Brain microvascular endothelial cell (primary cell): ENCODE results near the gene NAIF1.

Experiments
- DNase-seq: peaks from one replicate; pipeline ENCODE4 v3.0.0-alpha.2; 2020
- H3K27ac ChIP-seq: fragments of 250-450 bp; sonication (Bioruptor Pico); 2 replicates; pipeline ENCODE4 v1.5.1; 2020; ENCODE audit warnings: mild to moderate bottlenecking, moderate library complexity
- H3K27me3 ChIP-seq: fragments of 250-450 bp; sonication (Bioruptor Pico); replicated peaks from 2 replicates; pipeline ENCODE4 v1.5.1; 2020; ENCODE audit warnings: mild to moderate bottlenecking
- H3K36me3 ChIP-seq: fragments of 250-450 bp; sonication (Bioruptor Pico); replicated peaks from 2 replicates; pipeline ENCODE4 v1.5.1; 2020; ENCODE audit warnings: mild to moderate bottlenecking
- H3K4me3 ChIP-seq: 2 replicates; pipeline ENCODE4 v1.5.1; 2011; ENCODE audit warnings: low read depth, mild to moderate bottlenecking, control low read depth, low read length, moderate library complexity
- in situ Hi-C: cut with HindIII; loops from 2 replicates; pipeline ENCODE4 v1.10.0; 2017; ENCODE audit warnings: low sequenced_read_pairs, low pct_ligation_motif_present
- TF ChIP-seq, protein P1 (sequence below): IDR thresholded peaks from 2 replicates; pipeline ENCODE4 v1.5.1; 2011; ENCODE audit warnings: low read depth, mild to moderate bottlenecking, moderate library complexity, low read length, control low read depth, inconsistent platforms; ENCODE audit errors: missing control alignments

NAIF1 gene

DNA sequence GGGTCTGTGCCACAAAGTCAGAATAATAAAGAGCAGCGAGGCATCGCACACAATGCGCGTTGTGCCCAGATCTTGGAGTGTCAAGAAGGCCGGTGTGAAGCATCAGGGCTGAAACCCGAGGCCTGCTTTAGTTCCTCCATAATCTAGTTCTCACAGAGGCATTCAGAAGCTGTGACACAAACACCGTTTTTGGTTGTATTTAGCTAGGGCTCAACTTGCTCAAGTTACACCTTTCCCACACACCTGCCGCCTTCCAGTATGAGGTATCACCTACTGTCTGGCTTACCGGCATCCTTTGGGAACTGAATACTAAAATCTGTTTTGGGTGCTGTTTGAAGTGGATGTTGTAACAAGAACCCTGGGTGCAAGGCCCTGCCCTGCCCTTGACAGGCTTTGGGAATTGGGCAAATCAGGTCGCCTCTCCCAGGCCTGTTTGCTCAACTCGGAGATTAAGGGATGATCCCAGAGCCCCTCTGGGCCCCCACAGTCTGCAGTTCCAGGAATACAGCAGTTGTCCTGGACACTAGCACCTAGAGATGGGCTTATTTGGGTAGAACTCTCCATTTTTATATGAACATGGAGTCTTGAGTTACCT is 27.9 kb upstream of the NAIF1 start:
- Histone ChIP-seq H3K27me3 (no peaks in the 10 kb centered on the region), H3K36me3 (no peaks in the 10 kb centered on the region), H3K27ac (peak overlapping the region; percentile 87), H3K4me3 (no peak overlapping the region)
- DNase-seq: no peak
- TF ChIP-seq, protein P1, sequence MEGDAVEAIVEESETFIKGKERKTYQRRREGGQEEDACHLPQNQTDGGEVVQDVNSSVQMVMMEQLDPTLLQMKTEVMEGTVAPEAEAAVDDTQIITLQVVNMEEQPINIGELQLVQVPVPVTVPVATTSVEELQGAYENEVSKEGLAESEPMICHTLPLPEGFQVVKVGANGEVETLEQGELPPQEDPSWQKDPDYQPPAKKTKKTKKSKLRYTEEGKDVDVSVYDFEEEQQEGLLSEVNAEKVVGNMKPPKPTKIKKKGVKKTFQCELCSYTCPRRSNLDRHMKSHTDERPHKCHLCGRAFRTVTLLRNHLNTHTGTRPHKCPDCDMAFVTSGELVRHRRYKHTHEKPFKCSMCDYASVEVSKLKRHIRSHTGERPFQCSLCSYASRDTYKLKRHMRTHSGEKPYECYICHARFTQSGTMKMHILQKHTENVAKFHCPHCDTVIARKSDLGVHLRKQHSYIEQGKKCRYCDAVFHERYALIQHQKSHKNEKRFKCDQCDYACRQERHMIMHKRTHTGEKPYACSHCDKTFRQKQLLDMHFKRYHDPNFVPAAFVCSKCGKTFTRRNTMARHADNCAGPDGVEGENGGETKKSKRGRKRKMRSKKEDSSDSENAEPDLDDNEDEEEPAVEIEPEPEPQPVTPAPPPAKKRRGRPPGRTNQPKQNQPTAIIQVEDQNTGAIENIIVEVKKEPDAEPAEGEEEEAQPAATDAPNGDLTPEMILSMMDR: no peak
- in situ Hi-C loops: no loop called here

DNA sequence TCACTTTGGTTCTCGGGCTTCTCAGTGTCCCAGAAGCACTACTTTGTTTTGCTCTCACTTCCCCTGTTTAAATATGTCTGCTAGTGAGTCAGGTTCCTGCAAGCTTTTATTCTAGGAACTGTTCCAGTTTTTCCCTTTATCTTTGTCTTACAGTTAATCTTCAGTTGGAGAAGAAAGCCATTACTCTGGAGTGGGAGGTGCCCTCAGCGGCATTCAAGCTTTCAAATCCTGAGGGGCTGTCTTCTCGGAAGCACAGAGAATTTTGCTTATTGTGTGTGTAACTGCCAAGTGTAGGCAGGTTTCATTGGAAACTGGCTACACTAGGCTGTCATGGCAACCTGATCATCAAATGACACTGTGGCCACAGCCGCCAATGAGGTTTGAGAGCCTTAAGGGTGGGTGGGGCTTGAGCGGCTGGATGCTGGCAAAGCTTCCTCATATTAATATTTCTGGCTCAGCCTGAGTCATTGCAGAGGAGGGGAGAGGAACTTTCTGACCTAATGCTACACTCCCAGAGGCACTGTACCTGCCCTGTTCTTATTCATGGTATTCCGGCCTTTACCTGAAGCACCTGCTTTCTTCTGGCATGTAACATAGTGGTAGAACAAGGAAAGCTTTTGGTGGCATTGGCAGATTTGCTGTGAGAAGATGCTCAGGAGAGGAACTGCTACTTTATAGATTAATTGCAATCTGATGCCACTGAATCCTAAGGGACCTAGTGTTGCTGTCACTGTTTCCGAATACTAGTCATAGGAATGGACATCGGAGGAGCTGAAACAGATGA is 27.2 kb upstream of the NAIF1 start:
- H3K4me3 ChIP-seq: peak overlapping the region; percentile 27
- peak overlapping the region; percentile 87 for H3K27ac ChIP-seq
- in situ Hi-C loops: no loop called here
- H3K36me3 ChIP-seq: no peaks in the 10 kb centered on the region
- H3K27me3 ChIP-seq: no peaks in the 10 kb centered on the region
- TF ChIP-seq, protein P1: no peak
- DNase-seq: peak; percentile 98

DNA sequence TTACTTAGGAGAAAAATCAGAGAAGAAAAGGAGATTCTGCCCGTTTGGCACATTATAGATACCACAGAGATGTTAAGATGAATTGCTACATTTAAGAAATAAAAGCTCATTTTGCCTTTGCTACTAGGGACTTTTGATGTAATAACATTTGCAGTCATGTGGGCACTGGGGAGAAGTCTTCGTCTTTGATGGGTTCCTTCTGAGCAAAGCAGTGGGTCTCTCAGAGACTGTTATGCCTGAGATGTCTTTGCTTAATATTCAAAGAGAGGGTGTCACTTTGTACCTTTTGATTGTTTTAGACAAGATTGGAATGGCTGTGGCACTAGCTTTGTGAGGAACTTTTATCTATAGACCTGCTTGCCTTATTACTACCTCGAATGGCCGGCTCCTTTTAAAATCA is 25.9 kb upstream of the NAIF1 start:
- in situ Hi-C loops: no loop called here
- no peaks in the 10 kb centered on the region for H3K36me3 ChIP-seq
- H3K4me3 ChIP-seq: no peak overlapping the region
- DNase-seq: no peak
- no peak overlapping the region for H3K27ac ChIP-seq
- TF ChIP-seq, protein P1: no peak
- no peaks in the 10 kb centered on the region for H3K27me3 ChIP-seq

DNA sequence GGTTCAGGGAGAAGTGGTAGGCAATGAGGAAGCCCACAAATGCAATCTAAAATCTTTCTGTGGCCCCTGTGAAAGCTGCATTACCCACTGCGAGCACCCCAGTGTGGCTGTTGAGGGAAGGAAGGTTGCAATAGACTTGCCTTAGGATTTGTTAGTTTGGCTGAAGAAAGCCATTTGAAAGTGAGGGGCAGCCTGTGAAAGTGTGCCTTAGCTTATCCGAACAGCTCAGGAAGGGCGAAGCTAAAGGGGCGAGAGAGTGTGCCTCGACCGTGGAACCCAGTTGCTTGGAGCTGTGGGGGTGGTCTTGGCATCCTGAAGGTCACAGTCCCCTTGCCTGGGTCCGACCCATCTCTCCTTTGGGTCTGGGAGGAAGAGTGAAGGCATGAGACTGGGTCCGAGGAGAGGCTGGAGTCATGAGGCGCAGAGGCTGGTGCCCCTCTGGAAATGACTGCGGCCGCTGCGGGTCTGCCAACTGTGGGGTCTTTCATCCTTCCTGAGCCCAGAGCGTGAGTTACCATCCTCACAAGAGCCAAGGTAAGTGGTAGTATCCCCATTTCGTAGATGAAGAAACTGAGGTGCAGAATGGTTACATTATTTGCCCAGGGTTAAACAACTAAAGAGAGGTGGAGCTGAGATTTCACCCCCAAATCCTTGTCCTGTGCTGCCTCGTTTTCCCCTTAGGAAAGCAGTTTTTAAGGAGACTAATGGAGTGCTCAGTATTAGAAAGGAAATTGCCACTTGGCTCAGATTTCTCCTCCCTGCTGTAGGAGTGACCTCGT is 25.3 kb upstream of the NAIF1 start:
- no peak for DNase-seq
- Histone ChIP-seq H3K27ac (no peak overlapping the region), H3K27me3 (no peaks in the 10 kb centered on the region), H3K4me3 (no peak overlapping the region), H3K36me3 (no peaks in the 10 kb centered on the region)
- in situ Hi-C loops: no loop called here
- TF ChIP-seq, protein P1: no peak

DNA sequence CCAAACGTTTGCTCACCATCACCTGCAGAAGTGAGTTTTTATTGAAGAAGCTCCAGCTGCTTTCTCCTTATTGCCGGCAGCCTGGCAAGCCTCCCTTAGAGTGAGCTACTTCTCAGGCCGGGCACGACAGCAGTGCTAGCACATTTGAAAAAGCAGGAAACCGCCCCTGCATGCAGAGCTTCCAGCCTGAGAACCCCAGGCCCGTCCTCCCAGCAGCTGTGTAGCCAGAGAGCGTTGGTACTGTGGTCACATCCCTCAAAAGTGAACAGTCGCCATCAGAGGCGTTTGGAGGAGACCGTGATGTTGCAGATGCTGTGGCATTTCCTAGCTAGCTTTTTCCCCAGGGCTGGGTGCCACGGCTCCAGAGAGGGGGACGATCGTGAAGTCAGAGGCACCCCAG is 24.5 kb upstream of the NAIF1 start:
- Histone ChIP-seq H3K36me3 (no peaks in the 10 kb centered on the region), H3K4me3 (peak overlapping the region; percentile 5), H3K27me3 (no peaks in the 10 kb centered on the region), H3K27ac (no peak overlapping the region)
- in situ Hi-C loops: no loop called here
- TF ChIP-seq, protein P1: no peak
- DNase-seq: no peak
